Superior temporal gyrus (tissue), 1 donor: ENCODE data around the gene NAXE.
A peak's percentile ranks its signal among the peaks of the same experiment; 100 is the strongest.
"Not testable (repeated sequence)": the region's sequence is repeated elsewhere in the genome, so short reads cannot be mapped to it uniquely, and the experiment has no call there.

ENCODE experiments used
- DNase-seq: peaks from one replicate; pipeline ENCODE4 v3.0.0-alpha.2; 2016; ENCODE audit errors: extremely low spot score

The NAXE gene

DNA sequence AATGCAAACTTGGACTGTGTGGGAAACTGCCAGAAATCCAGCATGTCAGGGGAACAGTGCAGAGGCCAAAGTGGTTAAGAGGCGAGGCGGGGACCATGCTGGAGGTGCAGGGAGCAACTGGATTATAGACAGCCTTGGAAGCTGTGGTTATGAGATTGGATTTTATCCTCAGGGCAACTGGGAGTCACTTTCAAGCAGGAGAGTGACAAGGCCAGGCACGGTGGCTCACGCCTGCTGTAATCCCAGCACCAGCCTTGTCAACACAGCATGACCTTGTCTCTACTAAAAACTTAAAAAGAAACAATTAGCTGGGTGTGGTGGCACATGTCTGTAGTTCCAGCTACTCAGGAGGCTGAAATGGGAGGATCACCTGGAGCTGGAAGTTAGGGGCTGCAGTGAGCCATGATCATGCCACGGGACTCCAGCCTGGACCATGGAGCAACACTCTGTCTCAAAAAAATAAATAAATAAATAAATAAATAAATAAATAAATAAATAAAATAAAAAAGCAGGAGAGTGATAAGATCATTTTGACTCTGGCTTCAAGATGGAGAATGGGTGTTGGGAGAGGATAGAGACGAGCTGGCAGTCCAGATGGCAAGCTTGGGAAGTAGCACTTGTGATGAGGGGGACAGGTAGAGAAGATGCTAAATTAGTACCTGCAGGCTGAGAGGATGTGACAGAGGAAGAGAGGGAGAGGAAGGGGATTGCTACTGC lies 31.2 kb downstream of the NAXE start:
- no peak for DNase-seq

DNA sequence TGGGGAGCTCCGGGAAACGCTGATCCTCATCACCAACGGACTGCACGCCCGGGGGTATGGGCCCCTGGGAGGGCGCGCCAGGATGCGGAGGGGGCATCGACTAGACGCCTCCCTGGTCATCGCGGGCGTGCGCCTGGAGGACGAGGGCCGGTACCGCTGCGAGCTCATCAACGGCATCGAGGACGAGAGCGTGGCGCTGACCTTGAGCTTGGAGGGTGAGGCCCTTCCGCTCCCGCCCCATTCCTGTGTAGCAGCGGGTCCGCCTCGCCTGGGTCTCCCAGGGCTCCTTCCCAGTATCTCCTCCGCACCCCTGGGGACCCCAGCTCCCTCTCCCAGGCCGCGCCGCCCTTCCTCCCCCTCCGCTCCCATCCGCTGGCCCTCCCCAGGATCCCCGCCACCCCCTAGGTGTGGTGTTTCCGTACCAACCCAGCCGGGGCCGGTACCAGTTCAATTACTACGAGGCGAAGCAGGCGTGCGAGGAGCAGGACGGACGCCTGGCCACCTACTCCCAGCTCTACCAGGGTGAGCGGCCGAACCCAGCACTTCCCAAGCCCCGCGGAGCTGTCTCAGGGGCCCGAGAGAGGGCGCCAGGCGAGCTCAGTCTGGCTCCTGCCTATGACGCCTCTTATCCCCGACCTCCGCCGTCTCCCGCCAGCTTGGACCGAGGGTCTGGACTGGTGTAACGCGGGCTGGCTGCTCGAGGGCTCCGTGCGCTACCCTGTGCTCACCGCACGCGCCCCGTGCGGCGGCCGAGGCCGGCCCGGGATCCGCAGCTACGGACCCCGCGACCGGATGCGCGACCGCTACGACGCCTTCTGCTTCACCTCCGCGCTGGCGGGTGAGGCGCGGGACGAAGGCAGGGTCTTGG lies 32.6 kb downstream of the NAXE start:
- DNase-seq, result peak; percentile 57

DNA sequence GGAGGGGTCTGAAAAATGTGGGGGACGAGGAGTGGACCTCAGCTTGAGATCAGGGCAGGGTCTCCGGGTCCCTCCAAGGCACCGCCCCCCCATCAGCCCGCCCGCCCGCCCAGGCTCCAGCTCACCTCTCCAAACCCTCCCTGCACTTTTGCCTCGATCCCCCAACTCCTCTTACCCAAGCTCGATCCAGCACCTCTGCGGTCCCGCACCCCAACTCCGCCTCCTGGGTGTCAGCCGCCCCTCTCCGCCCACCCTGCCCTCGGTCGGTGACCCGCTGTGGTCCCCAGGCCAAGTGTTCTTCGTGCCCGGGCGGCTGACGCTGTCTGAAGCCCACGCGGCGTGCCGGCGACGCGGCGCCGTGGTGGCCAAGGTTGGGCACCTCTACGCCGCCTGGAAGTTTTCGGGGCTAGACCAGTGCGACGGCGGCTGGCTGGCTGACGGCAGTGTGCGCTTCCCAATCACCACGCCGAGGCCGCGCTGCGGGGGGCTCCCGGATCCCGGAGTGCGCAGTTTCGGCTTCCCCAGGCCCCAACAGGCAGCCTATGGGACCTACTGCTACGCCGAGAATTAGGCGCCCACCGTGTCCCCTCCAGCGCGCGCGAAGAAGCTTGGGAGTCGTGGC lies 33.3 kb downstream of the NAXE start:
- DNase-seq, result no peak

GRCh38 chr1:156625436-156626078 lies 34.0 kb downstream of the NAXE start:
- DNase-seq, result peak; percentile 86

DNA sequence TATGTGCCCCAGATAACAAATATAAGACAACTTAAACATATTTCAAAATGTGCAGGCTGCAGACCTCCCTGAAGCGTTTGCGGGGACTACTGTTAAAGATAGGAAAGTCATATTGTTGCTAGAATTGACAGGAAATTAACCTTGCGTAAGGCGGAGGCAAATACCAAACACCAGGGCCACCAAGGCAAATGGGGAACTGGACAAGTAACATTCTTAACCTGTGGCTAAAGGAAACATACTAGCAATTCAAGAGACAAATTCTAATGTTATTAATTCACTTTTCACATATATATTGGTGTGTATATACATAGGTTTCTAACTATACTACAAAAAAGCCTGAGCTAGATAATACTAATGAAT lies 34.5 kb downstream of the NAXE start:
- no peak for DNase-seq

GRCh38 chr1:156627313-156627880 lies 35.8 kb downstream of the NAXE start:
- DNase-seq, result peak; percentile 82

GRCh38 chr1:156629823-156630449 lies 38.4 kb downstream of the NAXE start:
- no peak for DNase-seq

DNA sequence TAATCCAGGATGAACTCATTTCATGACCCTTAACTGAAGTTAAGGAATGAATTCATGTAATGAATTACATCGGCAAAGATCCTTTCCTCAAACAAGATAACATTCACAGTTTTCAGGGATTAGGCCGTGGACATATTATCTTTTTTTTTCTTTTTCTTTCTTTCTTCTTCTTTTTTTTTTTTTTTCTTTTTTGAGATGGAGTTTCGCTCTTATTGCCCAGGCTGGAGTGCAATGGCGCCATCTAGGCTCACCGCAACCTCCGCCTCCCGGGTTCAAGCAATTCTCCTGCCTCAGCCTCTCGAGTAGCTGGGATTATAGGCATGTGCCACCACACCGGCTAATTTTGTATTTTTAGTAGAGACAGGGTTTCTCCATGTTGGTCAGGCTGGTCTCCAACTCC lies 39.6 kb downstream of the NAXE start:
- DNase-seq, result not testable (repeated sequence)

GRCh38 chr1:156632355-156632754 lies 40.8 kb downstream of the NAXE start:
- no peak for DNase-seq

- DNase-seq, result peak; percentile 67
Observed at GRCh38 chr1:156638189-156638985, 46.8 kb downstream of the NAXE start.

DNA sequence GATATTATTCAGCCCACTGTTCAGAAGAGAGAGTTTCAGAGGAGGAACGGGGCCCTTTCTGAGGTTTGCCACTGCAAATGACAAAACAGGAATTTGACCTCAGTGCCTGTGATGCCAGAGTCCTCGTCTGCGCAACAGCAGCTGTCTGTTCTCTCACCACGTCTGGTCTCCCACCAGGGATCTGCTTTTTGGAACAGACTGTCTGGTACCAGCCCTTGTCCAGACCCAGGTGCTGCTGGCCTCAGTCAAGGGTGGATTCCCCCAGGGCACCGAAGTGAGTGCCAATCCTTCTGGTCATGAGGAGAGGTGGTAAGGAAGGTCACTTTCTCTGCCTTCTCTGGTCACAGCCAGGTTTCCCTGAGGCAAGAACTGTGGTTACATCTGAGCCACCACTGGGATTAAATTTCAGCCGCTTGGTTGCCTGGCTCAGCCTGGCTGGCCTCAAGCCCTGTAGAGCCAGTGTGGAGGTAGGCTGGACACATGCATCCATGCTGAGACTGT lies 48.1 kb downstream of the NAXE start:
- DNase-seq, result no peak

- no peak for DNase-seq
Observed at GRCh38 chr1:156640842-156641706, 49.5 kb downstream of the NAXE start.

DNA sequence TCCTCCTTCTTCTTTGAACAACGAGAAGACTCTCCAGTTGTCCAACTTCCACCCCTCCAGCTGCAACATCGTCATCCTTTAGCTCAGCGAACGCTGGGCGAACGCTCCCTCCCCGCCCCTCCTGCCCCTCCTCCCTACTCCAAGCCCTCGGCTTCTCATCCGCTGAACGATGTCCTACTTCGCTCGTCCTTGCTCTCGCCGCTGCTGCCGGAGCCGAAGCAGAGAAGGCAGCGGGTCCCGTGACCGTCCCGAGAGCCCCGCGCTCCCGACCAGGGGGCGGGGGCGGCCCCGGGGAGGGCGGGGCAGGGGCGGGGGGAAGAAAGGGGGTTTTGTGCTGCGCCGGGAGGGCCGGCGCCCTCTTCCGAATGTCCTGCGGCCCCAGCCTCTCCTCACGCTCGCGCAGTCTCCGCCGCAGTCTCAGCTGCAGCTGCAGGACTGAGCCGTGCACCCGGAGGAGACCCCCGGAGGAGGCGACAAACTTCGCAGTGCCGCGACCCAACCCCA lies 50.2 kb downstream of the NAXE start, which contains the start of gene BCAN:
TSS of gene BCAN (plus strand) at position 357 of the 504 bp plus-strand sequence. CDS start 3,938 bp downstream, outside the sequence.
- DNase-seq, result peak; percentile 76

- DNase-seq, result no peak
Observed at GRCh38 chr1:156642265-156643048, 50.9 kb downstream of the NAXE start.

DNA sequence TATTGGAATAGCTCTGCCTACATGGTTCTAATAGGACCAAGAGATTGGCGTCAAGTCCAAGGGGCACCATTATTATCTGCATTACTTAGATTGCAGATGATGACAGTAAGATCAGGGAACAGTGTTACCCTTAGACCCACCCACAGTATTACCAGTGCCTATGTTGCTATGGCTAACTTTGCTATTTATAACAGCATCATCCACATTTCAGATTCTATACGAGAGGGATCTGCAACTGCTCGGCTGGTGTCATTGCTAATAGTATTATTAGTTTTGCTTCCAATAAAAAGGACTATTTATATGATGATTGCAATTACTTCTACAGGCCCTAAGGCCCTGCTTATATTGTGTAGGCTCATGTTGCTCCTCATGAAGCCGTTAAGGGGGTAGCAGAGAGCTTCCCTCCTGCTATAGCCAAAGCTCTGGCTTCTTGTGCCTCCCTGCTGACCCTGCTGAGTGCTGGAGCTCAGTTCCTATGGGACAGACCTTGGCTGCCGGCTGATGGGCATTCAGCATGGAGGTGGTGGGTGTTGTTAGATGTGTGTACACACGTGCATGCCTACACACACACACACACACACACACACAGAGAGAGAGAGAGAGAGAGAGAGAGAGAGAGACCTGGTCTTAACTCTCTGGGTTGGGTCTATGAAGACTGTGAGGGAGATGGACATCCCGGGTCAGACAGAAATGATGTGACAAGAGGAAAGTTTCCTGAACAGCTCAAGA lies 51.6 kb downstream of the NAXE start:
- DNase-seq, result no peak

DNA sequence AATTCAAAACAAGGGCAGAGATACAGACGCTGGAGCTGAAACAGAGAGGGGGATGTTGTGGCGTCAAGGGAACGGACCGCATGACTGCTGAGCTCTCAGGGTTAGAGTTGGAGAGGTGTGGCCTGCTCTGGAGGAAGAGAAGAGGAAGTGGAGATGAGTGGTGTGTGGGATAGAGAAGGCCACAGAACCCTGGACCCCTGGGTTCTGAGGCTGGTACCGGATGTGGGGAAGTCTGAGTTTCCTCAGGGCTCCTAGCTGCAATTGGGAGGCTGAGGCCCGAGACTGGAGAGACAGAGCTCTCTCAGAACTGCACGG lies 52.2 kb downstream of the NAXE start:
- no peak for DNase-seq
